Stimulated activated CD8-positive, alpha-beta memory T cell treated with anti-CD3 and anti-CD28 coated beads, Interleukin-15, amount 100 ng/mL, for 4 hours (primary cell): ENCODE measurements around the gene CCNF.
"Not testable (repeated sequence)": the region's sequence is repeated elsewhere in the genome, so short reads cannot be mapped to it uniquely, and the experiment has no call there.

Experiments used
- DNase-seq, 2 donors: peaks; one replicate each; pipeline ENCODE4 v3.0.0-alpha.2; 2020; ENCODE audit warnings: low read depth in 2 of 2

The CCNF gene

GRCh38 chr16:2428051-2428783 is 1.0 kb upstream of the CCNF start:
- no peak for DNase-seq

- no peak for DNase-seq
Observed at GRCh38 chr16:2428784-2429033, 538 bp upstream of the CCNF start.

GRCh38 chr16:2429771-2430663 is 770 bp downstream of the CCNF start:
- DNase-seq = no peak

GRCh38 chr16:2432286-2432685 is 3.0 kb downstream of the CCNF start:
- DNase-seq = no peak

- DNase-seq = no peak
Observed at GRCh38 chr16:2432801-2433505, 3.7 kb downstream of the CCNF start.

- not testable (repeated sequence) for DNase-seq
Observed at GRCh38 chr16:2435236-2435635, 6.0 kb downstream of the CCNF start.

- DNase-seq = no peak
Observed at GRCh38 chr16:2436110-2436509, 6.9 kb downstream of the CCNF start.

GRCh38 chr16:2437032-2437790 is 8.0 kb downstream of the CCNF start:
- no peak for DNase-seq

GRCh38 chr16:2438121-2438520 is 8.9 kb downstream of the CCNF start:
- no peak for DNase-seq

GRCh38 chr16:2439598-2439997 is 10.4 kb downstream of the CCNF start:
- no peak for DNase-seq

GRCh38 chr16:2441143-2441804 is 12.0 kb downstream of the CCNF start:
- DNase-seq = not testable (repeated sequence)

GRCh38 chr16:2443555-2443954 is 14.3 kb downstream of the CCNF start:
- no peak for DNase-seq

GRCh38 chr16:2447920-2448583 is 18.8 kb downstream of the CCNF start:
- no peak for DNase-seq

GRCh38 chr16:2449118-2449517 is 19.9 kb downstream of the CCNF start:
- DNase-seq = no peak

GRCh38 chr16:2450535-2450934 is 21.3 kb downstream of the CCNF start:
- DNase-seq = no peak

GRCh38 chr16:2450975-2451381 is 21.7 kb downstream of the CCNF start:
- DNase-seq = no peak

GRCh38 chr16:2451851-2452320 is 22.6 kb downstream of the CCNF start:
- no peak for DNase-seq

GRCh38 chr16:2452650-2453049 is 23.4 kb downstream of the CCNF start:
- DNase-seq = no peak

GRCh38 chr16:2455081-2455845 is 26.0 kb downstream of the CCNF start:
- no peak for DNase-seq
